WI38 (cell line): ENCODE results near the gene AGAP3.
A peak's percentile ranks its signal among the peaks of the same experiment; 100 is the strongest.

Source experiments
- H3K4me3 ChIP-seq: 2 replicates; pipeline ENCODE4 v1.5.1; 2011; ENCODE audit warnings: low read depth, mild to moderate bottlenecking, control low read depth, low read length
- CTCF ChIP-seq: IDR thresholded peaks from 2 replicates; pipeline ENCODE4 v1.5.1; 2012; ENCODE audit warnings: low read depth, mild to moderate bottlenecking, control low read depth, low read length

Gene AGAP3

DNA sequence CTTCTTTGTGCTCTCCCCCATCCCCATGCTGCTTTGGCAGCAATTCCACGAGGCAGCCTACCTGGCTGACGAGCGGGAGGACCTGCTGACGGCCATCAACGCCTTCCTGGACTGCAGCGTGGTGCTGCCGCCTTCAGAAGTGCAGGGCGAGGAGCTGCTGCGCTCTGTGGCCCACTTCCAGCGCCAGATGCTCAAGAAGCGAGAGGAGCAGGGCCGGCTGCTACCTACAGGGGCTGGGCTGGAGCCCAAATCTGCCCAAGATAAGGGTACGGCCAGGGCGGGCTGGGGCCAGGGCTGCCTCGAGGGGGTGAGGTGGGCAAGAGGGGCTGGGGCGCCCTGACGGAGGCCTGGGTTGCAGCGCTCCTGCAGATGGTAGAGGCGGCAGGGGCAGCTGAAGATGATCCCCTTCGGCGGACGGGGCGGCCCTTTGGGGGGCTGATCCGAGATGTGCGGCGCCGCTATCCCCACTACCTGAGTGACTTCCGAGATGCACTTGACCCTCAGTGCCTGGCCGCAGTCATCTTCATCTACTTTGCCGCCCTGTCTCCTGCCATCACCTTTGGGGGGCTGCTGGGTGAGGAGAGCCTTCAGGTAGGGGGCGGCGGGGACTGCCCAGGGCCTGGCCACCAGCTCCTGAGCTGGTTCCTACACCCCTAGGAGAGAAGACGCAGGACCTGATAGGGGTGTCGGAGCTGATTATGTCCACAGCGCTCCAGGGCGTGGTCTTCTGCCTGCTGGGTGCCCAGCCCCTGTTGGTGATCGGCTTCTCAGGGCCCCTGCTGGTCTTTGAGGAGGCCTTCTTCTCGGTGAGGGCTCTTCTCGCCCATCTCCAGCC lies 15.0 kb upstream of the AGAP3 start:
- H3K4me3 ChIP-seq: no peak overlapping the region
- no peak for TF ChIP-seq CTCF

DNA sequence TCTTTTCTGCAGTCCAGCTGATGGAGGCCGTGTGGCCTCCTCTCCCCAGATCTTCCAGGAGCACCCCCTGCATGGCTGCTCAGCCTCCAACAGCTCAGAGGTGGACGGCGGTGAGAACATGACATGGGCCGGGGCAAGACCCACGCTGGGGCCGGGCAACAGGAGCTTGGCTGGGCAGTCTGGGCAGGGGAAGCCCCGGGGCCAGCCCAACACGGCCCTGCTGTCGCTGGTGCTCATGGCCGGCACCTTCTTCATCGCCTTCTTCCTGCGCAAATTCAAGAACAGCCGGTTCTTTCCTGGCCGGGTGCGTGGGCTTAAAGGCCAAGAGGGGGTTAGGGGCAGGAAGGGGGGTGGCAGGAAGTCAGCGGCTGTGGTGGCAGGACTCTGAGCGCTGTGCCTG lies 12.3 kb upstream of the AGAP3 start:
- H3K4me3 ChIP-seq: no peak overlapping the region
- no peak for TF ChIP-seq CTCF

- no peak for TF ChIP-seq CTCF
- H3K4me3 ChIP-seq: no peak overlapping the region
These were observed 11.2 kb upstream of the AGAP3 start for GRCh38 chr7:151074817-151075661.

DNA sequence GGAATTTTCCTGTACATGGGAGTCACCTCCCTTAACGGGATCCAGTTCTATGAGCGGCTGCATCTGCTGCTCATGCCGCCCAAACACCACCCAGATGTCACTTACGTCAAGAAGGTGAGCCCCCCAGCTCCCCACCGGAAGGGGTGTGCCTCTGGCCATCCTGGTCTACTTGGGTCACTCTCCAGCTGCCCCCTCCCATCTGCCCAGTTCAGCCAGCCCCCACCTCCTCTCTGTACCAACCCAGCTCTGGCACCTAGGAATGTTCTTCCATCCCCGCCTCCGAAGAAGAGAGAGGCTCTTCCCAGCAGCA lies 10.7 kb upstream of the AGAP3 start:
- no peak overlapping the region for H3K4me3 ChIP-seq
- TF ChIP-seq CTCF: no peak

DNA sequence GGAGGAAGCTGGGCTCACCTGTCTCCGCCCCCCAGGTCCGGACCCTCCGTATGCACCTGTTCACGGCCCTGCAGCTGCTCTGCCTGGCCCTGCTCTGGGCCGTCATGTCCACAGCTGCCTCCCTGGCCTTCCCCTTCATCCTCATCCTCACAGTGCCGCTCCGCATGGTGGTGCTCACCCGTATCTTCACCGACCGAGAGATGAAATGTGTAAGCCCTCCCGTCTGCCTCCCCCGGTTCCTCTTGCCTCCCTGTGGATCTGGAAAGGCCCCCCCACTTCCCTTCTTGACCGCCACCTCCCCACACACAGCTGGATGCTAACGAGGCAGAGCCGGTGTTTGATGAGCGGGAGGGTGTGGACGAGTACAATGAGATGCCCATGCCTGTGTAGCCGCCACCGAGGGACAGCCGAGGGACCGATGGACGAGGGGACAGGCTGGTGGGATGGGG lies 10.3 kb upstream of the AGAP3 start:
- no peak overlapping the region for H3K4me3 ChIP-seq
- TF ChIP-seq CTCF: no peak

DNA sequence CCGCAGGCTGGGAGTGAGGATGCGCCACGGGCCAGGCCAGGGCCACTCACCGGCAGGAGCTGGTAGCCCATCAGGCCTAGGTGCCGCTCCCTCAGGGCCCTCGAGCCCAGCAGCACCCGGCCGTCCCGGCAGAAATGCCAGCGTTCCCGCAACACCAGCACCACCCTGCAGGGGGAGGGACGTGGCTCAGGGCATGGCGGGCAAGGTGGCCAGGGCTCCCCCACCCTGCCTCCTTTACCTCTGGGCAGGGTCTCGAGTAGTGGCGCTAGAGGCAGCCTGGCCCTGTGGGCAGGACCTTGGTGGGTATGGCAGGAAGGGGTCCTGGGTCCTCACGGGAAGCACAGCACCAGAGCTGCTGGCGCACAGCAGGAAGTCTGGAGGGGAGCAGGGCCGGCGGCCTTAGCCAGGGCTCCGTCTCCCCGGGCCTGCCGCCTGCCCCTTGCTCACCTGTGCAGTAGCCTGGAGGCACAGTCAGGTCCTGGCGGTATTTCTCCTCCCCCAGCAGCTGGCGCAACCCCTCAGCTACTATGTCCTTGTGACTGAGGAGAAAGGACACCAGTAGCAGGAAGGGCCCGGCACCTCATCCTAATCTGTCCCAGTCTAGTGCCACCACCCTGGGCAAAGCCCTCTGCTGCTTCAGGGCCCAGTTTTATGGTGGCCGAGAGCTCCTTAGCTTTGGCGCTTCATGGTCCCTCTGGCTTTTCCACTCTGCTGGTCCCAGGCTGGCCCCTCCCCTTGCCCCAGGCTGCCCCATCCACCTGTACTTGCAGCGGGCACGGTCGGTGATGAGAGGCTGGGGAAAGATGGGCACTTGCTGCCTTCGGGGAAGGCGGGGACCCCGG lies 9.2 kb upstream of the AGAP3 start:
- TF ChIP-seq CTCF: peak; percentile 41; the same call in 1 of the 2 replicates
- H3K4me3 ChIP-seq: no peak overlapping the region
